DND-41 (cell line): Measurements from ENCODE around the gene GRID1.

Source experiments
- CTCF ChIP-seq: IDR thresholded peaks from 2 replicates; pipeline ENCODE4 v1.5.1; 2012; ENCODE audit warnings: borderline replicate concordance, low read length, moderate library complexity, mild to moderate bottlenecking; ENCODE audit not compliant: poor library complexity, severe bottlenecking; ENCODE audit errors: extremely low read depth
- EZH2 ChIP-seq: IDR thresholded peaks from 3 replicates; pipeline ENCODE4 v1.6.1; 2012; ENCODE audit warnings: borderline replicate concordance, low read depth, mild to moderate bottlenecking, moderate library complexity, low read length, inconsistent platforms; ENCODE audit not compliant: severe bottlenecking

DNA sequence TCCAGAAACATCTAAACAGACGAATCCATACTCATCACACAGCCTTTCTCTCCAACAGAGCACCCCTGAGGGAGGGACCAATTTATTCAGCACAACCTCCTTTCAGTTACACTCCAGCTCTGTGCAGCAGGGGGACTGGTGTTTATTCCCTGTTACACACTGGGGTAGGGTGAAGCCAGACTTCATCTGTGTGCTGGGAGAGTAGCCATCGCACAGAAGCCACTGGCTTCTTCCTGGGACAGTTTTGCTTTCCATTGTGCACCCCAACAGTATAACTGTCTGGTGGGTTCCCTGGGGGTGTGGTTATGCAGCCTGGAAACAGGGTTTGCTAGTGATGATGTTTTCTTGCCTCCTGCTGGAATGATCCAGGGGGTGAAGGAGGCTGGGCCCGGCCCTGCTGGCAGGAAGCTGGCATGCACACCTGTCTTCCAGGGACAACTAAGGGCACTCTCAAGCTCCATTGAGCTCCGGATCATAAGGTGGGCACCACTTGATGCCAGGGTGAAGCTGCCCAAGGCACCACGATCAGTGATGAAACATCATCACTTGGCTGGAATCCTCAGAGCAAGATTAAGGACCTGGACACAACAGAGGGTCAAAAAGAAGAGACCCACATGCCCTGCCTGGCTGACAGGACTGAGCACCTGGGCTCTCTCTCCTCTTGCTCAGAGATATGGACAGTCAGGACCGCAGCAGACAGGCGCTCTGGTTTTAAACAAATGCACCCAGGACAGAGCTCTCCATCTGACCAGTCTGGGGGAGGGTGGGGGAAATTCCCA, 293.2 kb downstream of the GRID1 start:
- no peak for TF ChIP-seq CTCF
- no peak for TF ChIP-seq EZH2
